Neural crest cell (in vitro differentiated cells): ENCODE results near the gene CANX. TPM values are rescaled to one million over a fixed set of nuclear protein-coding genes. Genes with fewer than 3 reads are reported as not detected.

Source experiments
- DNase-seq: peaks from one replicate; pipeline ENCODE4 v3.0.0; 2021; ENCODE audit warnings: low read depth, mixed read lengths, low spot score
- H3K27ac Mint-ChIP-seq: one replicate; pipeline ENCODE4 v1.8.0; 2021; ENCODE audit warnings: mild to moderate bottlenecking, mixed read lengths; ENCODE audit not compliant: unreplicated experiment
- H3K27me3 Mint-ChIP-seq: 2 replicates; pipeline ENCODE4 v1.8.0; 2021; ENCODE audit warnings: low read depth, mild to moderate bottlenecking, mixed read lengths
- H3K36me3 Mint-ChIP-seq: 2 replicates; pipeline ENCODE4 v1.8.0; 2021; ENCODE audit warnings: low read depth, mild to moderate bottlenecking, mixed read lengths
- H3K4me1 Mint-ChIP-seq: 2 replicates; pipeline ENCODE4 v1.8.0; 2021; ENCODE audit warnings: mixed read lengths
- H3K4me3 Mint-ChIP-seq: one replicate; pipeline ENCODE4 v1.8.0; 2021; ENCODE audit warnings: mild to moderate bottlenecking, mixed read lengths
- H3K9me3 Mint-ChIP-seq: 2 replicates; pipeline ENCODE4 v1.8.0; 2021; ENCODE audit warnings: mixed read lengths
- total RNA-seq: library from RNA; stranded (reverse); gene quantifications from 2 replicates; pipeline ENCODE4 v1.2.1, GENCODE V29; 2021
- TF ChIP-seq, protein P1 (sequence below): fragments of 200-600 bp; sonication (generic); conservative IDR thresholded peaks from 2 replicates; pipeline ENCODE4 v1.5.0; 2021; ENCODE audit warnings: antibody characterized with exemption, mild to moderate bottlenecking

Gene CANX
- total RNA-seq, 1 donor from 2014 or later = 682 TPM

- H3K27ac Mint-ChIP-seq = no peak overlapping the region
- H3K9me3 Mint-ChIP-seq = no peaks in the 10 kb centered on the region
- TF ChIP-seq, protein P1, sequence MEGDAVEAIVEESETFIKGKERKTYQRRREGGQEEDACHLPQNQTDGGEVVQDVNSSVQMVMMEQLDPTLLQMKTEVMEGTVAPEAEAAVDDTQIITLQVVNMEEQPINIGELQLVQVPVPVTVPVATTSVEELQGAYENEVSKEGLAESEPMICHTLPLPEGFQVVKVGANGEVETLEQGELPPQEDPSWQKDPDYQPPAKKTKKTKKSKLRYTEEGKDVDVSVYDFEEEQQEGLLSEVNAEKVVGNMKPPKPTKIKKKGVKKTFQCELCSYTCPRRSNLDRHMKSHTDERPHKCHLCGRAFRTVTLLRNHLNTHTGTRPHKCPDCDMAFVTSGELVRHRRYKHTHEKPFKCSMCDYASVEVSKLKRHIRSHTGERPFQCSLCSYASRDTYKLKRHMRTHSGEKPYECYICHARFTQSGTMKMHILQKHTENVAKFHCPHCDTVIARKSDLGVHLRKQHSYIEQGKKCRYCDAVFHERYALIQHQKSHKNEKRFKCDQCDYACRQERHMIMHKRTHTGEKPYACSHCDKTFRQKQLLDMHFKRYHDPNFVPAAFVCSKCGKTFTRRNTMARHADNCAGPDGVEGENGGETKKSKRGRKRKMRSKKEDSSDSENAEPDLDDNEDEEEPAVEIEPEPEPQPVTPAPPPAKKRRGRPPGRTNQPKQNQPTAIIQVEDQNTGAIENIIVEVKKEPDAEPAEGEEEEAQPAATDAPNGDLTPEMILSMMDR = no peak
- no peak for DNase-seq
- H3K27me3 Mint-ChIP-seq = no peaks in the 10 kb centered on the region
- H3K36me3 Mint-ChIP-seq = no peaks in the 10 kb centered on the region
- H3K4me3 Mint-ChIP-seq = no peak overlapping the region
- H3K4me1 Mint-ChIP-seq = peaks cover 56% of the 10 kb centered on the region
Observed at GRCh38 chr5:179758955-179759354, 60.2 kb downstream of the CANX start.

DNA sequence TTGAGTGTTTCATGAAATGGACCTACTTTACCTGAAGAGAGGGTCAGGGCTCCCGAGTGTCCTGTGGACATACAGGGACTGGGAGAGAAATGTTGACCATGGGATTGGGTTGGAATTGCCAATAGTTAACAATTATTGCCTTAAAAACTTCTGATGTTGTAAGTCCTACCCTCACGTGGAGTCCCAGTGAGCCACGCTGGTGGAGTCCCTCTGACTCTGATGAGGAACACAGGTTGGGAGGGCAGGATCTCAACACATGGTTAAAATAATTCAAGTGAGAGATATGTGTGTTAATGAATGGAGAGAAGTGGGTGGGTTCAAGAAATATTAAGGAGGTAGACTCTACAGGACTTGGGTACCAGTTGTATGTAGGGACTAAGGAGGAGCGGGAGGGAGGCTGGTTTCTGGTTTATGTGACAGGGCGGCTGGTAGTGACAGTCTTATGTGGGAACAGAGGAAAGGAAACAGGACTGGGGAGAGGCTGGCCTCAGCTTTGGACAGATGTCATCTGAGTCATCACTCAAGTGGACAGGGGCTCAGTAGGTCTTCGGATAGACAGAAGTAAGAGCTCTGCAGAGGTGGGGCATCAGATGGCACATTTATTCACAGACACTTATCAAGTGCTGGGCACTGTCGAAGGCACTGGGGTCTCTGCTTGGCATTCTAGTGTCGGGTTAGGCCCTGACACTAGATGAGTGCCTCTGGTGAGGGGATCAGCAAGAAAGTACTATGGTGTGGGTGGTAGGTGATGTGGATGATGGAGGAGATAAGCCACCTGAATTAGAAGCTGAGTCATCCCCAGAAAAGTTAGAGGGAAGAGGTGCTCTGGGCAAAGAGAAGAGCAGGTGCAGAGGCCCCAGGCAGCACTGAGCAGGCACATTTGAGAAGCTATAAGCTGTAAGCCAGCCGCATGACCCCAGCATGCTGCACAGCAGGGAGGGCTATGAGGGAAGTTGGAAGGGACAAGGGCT lies 61.1 kb downstream of the CANX start:
- no peaks in the 10 kb centered on the region for H3K27me3 Mint-ChIP-seq
- TF ChIP-seq, protein P1 = no peak
- H3K27ac Mint-ChIP-seq = peak overlapping the region; percentile 86
- peaks cover 49% of the 10 kb centered on the region for H3K4me1 Mint-ChIP-seq
- DNase-seq = no peak
- no peak overlapping the region for H3K4me3 Mint-ChIP-seq
- H3K36me3 Mint-ChIP-seq = no peaks in the 10 kb centered on the region
- no peaks in the 10 kb centered on the region for H3K9me3 Mint-ChIP-seq

DNA sequence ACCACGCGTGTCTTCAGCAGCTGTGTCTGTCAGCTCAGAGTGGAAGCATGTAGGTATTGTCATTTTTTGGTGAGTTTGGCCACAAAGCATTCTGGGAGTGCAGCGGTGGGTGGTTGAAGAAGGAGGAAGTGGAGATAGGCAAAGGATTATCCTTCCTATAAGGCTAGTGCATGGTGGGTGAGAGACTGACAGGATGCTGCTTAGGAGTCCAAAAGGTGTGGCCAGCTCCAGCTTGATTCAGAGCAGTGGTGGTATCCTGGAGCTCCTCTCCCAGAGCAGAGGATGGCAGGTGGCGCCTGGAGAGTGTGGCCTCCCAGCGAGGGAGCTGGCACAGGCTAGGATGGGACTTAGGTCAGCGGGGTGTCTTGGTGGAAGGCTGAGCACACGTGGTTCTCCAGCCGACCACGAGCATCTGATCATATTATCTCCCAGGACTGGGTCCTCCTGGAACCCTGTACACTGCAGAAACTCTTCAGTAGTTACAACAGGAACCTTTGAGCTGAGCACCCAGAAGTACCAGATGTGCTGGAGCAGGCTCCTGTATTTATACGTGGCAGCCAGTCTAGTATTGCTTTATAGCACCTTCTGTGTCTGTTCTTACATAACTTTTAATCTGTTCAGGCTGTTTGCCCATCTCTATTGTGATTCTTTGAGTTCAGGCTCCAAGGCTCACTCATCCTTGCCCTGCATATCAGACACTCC lies 63.5 kb downstream of the CANX start:
- no peak overlapping the region for H3K27ac Mint-ChIP-seq
- no peaks in the 10 kb centered on the region for H3K27me3 Mint-ChIP-seq
- H3K4me3 Mint-ChIP-seq = no peak overlapping the region
- no peaks in the 10 kb centered on the region for H3K9me3 Mint-ChIP-seq
- peaks cover 55% of the 10 kb centered on the region for H3K4me1 Mint-ChIP-seq
- H3K36me3 Mint-ChIP-seq = peaks cover 2% of the 10 kb centered on the region
- TF ChIP-seq, protein P1 = no peak
- DNase-seq = no peak

DNA sequence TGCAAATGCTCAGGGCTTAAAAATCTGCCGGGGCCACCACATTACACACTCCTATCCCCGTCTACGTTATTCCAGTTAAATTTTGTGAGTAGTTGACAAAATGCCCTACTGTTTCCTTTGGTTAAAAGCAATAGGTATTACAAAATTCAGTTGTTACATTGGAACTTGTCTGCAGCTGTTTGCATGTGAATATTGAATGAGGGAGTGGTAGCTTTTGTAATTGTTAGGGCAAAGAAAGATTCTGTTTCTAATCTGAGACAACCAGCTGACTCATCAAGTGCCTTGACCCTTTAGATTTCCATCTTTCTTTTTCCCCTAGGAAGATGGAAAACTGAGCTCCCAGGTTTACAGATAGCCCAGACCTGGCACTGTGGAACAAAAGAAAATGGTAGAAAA lies 64.0 kb downstream of the CANX start:
- H3K9me3 Mint-ChIP-seq = no peaks in the 10 kb centered on the region
- no peak overlapping the region for H3K4me3 Mint-ChIP-seq
- H3K27me3 Mint-ChIP-seq = no peaks in the 10 kb centered on the region
- TF ChIP-seq, protein P1 = no peak
- no peak overlapping the region for H3K27ac Mint-ChIP-seq
- DNase-seq = no peak
- H3K4me1 Mint-ChIP-seq = peaks cover 55% of the 10 kb centered on the region
- peaks cover 2% of the 10 kb centered on the region for H3K36me3 Mint-ChIP-seq

DNA sequence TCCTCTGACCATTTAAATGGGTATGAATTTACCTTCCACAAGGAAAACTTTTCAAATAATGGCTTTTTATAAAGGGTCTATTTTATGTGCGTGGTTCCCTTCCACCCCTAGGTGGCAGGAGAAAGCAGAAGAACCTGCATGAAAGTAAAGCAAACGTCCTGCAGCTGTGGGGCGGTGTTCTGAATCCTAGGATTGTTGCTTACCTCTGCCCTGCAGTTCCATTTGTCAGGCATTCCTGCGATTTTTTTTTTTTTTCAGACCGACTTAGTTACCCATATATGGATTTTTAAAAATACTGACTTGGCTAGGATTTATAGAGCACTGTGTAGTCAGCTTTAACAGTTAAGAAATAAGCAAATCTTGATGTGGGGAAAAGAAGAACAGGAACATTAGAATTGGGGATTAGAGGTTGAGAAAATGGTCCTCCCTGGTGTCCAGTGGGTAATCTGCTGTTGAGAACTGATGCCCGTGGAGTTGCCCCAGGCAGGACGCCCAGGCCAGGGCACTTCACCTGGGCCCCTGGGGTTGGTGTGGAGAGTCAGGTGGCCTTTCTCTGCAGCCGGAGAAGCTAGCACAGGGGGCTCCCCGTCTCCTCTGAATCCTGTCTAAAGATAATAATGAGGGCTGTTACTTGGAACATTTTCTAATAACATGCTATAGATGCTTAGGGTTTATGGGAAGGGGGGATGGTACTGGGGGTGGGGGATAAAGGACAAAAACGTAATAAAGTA lies 64.6 kb downstream of the CANX start:
- Mint-ChIP-seq H3K27me3 (no peaks in the 10 kb centered on the region), H3K4me1 (peaks cover 55% of the 10 kb centered on the region), H3K27ac (peak overlapping the region; percentile 39), H3K4me3 (no peak overlapping the region), H3K9me3 (no peaks in the 10 kb centered on the region), H3K36me3 (peaks cover 2% of the 10 kb centered on the region)
- DNase-seq = peak; percentile 48
- TF ChIP-seq, protein P1 = peak; percentile 92
